GM18951 (cell line): Measurements from ENCODE around the gene ACOT8.
"Not testable (repeated sequence)": the region's sequence is repeated elsewhere in the genome, so short reads cannot be mapped to it uniquely, and the experiment has no call there.

ENCODE experiments used
- POLR2A ChIP-seq: IDR thresholded peaks from 4 replicates; pipeline ENCODE4 v1.6.1; 2011; ENCODE audit warnings: mild to moderate bottlenecking; ENCODE audit not compliant: insufficient read length, insufficient read depth; ENCODE audit errors: extremely low read depth
- in situ Hi-C: fragments of 300-500 bp; cut with MboI; formaldehyde crosslinking; loops from one replicate; pipeline ENCODE4 v1.12.0; 2022; ENCODE audit warnings: low sequenced_read_pairs, mixed read lengths, inconsistent platforms; ENCODE audit not compliant: unreplicated experiment

Gene ACOT8

DNA sequence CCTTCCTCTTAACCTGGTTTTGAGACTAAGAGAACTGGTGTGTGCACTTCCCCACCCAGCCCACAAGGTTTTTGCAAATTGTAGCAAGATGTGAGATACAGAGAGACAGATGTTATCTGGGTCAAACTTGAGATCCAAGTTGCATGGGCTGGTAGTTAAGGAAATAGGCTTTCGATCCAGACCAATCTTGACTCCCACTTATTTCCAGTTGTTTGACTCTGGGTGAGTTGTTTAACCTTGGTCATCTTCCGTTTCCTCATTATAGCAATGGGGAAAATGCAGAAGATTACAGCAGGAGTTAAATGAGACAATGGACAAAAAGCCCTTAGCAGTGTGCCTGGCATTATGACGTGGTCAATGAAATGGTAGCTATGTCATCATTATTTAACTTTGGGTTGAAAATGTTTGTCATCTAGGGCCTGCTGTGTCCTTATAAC, 21.8 kb downstream of the ACOT8 start:
- in situ Hi-C loops: no loop called here
- no peak for TF ChIP-seq POLR2A

DNA sequence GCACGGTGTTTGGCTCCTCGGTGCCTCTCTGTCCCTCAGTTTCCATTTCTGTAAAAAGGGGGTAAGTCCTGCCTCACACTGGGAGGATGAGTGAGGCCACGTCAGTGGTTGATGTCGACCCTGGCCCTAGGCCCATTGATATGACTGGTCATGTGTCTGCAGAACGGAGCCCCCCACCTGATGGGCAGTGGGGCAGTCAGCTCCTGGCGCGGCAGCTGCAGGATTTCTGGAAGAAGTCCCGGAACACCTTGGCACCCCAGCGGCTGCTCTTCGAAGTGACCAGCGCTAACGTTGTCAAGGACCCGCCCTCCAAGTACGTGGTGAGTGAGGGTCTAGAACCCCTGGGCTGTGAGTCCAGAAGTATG, 22.4 kb downstream of the ACOT8 start:
- in situ Hi-C loops: no loop called here
- no peak for TF ChIP-seq POLR2A

DNA sequence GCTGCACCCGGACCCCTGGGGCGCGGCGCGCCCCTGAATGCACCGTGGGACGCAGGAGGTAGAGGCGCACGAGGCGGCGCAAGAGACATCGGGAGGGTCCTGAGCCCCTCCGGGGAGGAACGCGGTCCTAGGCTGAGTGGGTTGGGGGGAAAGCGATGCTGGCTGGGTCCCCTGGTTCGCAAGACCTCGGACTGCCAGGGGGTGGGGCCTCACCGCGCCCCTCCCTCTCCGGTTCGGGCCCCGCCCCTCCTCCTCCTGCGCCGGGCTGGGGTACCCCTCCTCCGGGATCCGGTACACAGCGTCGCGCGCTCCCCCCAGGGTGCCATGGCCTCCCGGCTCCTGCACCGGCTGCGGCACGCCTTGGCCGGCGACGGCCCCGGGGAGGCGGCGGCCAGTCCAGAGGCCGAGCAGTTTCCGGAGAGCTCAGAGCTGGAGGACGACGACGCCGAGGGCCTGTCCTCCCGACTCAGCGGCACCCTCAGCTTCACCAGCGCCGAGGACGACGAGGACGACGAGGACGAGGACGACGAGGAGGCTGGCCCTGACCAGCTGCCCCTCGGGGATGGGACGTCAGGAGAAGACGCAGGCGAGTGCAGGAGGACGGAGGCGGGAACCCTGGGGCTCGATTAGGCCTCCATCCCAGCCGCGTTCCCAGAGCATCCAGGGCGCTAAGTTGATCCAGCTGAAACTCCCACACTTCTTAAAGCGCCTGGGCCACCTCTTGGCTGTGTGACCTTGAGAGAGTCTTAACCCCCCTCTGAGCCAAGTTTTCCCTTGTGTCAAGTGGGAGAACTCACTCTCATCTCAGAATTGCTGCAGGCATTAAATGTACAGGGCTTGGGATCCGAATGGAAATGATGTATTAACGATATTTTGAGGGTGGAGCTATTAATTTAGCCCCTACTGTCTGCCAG, 23.1 kb downstream of the ACOT8 start:
- TF ChIP-seq POLR2A: no peak
- in situ Hi-C loops: no loop called here

DNA sequence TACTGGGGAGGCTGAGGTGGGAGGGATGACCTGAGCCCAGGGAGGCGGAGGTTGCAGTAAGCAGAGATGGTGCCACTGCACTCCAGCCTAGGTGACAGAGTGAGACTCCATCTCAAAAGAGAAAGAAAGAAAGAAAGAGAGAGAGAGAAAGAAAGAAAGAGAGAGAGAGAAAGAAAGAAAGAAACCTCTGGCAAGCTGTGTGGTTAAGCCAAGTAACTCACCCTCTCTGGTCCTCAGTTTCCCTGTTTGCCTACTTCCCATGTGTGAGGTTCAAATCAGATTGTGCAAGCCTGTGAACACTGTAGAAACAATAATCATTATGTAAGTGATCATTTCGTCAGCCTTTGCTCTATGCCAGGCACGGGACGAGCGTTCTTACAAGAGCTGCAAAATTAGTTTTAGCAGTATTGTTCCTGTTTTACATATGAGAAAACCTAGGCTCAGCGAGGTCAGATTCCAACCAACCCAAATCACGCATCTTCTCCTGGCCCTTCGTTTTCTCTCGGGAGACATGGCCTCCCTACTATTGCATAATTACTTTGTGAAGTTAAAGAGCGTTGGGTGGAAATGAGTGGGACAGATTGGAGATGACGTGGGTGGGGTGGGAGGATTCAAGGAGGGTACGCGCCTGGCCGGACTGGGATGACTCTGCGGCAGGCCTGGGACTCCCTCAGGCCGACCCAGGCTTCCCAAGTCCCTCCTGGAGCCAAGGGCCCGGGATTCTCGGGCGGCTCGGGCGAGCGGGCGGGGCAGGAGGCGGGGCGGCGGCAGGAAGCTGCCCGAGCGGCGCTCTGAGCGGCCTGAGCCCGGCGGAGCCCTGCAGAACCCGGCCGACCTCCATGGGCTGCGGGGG, 23.9 kb downstream of the ACOT8 start, which contains the start of gene SNX21:
SNX21 (plus strand) TSS at position 770 of the 853 bp plus-strand sequence. CDS start 121 bp downstream, outside the sequence.
- TF ChIP-seq POLR2A: no peak
- in situ Hi-C loops: no loop called here

GRCh38 chr20:45832619-45833018, 24.6 kb downstream of the ACOT8 start:
- in situ Hi-C loops: no loop called here
- TF ChIP-seq POLR2A: no peak

DNA sequence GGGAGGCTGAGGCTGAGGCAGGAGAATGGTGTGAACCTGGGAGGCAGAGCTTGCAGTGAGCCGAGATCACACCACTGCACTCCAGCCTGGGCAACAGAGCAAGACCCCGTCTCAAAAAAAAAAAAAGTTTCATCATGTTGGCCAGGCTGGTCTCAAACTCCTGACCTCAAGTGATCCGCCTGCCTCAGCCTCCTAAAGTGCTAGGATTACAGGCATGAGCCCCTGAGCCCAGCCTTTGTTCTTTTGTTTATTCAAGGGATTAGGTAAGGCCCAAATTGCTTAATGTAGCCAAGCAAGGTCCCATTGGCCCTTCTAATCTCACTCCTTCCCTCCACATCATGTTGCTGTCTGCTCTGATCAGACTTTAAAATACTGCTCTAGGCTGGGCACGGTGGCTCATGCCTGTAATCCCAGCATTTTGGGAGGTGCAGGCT, 27.5 kb downstream of the ACOT8 start:
- in situ Hi-C loops: not testable (repeated sequence)

GRCh38 chr20:45828589-45828988, 28.6 kb downstream of the ACOT8 start:
- in situ Hi-C loops: no loop called here
- no peak for TF ChIP-seq POLR2A

GRCh38 chr20:45827712-45828111, 29.5 kb downstream of the ACOT8 start:
- in situ Hi-C loops: no loop called here
- TF ChIP-seq POLR2A: no peak

DNA sequence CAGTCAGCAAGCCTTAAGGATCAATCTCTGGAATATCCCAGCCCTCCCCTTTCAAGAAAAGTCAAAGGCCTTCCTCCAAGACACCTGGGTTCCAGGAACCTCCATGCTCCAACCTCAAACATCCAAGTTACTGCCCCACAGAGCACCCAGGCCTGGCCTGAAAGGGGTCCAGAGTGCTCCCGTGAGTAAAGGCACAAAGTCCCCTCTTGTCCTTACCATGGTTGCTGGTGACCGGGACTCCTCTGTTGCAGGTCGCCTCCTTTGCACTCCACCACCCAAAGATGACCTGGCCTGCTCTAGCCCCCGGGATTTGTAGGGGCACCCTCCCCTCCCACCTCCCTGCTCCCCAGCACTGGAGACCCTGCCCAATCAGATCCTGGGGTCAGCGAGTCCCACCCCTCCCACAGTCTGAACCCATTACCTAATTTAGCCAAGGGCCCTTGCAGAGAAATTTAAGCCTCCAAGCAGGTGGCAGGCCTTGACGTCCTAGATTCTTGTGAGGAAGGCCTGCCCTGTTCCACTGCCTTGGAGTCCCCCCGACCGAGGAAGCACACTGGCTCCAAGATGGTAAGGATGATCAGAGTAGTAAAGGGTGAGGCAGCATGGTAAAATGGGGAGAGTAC, 30.1 kb downstream of the ACOT8 start, which contains the start of gene TNNC2:
TNNC2 (minus strand) TSS at position 283 of the 623 bp plus-strand sequence; CDS start at position 219, 64 bp downstream.
- in situ Hi-C loops: no loop called here

GRCh38 chr20:45826381-45827019, 30.7 kb downstream of the ACOT8 start:
- no peak for TF ChIP-seq POLR2A
- in situ Hi-C loops: no loop called here

More for the DNA sequence above, 30.1 kb downstream of the ACOT8 start, which contains the start of gene TNNC2:
- TF ChIP-seq POLR2A: no peak

GRCh38 chr20:45823949-45824835, 33.0 kb downstream of the ACOT8 start:
- in situ Hi-C loops: no loop called here
- no peak for TF ChIP-seq POLR2A

DNA sequence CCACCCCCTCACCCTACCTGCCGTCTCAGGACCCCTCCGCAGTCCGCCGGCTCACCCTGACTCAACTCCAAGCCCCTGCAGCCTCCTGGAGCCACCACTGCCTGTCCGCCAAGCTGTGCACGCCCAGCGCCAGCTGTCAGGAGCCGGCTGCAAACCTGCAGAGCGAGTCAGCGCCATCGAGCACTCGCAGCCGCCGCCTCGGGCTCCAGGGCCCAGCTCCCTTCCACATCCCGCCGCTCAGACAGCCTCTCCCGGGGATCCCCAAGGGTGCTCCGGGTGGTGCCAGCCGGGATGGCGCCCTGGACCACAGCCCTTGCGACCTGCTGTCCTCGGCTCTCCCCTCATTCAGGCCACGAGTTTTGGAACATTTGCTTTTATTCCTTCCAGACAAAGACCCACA, 34.3 kb downstream of the ACOT8 start:
- in situ Hi-C loops: no loop called here

DNA sequence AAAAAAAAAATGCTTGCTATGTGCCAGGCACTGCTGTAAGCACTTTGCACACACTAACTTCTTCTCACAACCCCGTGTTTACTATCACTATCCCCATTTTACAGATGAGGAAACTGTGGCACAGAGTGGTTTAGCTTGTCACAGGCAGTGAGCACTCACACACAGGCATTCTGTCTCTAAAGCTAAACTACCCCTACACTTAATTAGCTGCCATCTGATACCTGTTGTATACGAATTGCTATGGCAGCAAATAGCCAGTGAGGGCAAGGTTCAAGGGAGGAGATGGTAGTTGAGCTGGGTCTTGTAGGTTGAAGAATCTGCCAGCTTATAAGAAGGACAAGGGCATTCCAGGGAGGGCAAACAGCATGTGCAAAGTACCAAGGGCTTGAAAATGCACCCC, 35.2 kb downstream of the ACOT8 start:
- no peak for TF ChIP-seq POLR2A
- in situ Hi-C loops: no loop called here

More for the DNA sequence above, 34.3 kb downstream of the ACOT8 start:
- no peak for TF ChIP-seq POLR2A
